Measurements from ENCODE around the gene PPP1CA.
"Not testable (repeated sequence)": the region's sequence is repeated elsewhere in the genome, so short reads cannot be mapped to it uniquely, and the experiment has no call there.

The PPP1CA gene

DNA sequence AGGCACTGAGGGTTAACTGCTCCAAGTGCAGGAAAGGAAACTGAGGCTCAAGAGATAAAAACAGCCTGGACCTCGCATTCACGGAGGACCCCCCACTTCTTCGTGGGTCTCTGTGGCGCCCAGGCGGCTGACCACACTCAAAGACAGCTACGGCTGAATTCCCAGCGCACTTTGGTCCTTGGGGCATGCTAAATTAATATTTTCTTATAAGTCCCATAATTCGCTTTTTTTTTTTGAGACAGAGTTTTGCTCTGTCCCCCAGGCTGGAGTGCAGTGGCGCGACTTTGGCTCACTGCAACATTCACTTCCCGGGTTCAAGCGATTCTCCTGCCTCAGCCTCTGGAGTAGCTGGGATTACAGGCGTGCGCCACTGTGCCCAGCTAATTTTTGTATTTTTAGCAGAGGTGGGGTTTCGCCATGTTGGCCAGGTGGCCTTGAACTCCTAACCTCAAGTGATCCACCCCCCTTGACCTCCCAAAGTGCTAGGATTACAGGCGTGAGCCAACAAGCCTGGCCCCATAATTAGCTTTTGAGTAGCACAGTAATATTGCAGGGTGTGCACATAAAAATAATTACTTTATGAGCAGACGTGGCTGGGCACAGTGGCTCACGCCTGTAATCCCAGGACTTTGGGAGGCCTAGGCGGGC is 658 bp upstream of the PPP1CA start:
- DNase-seq (ENCODE audit: low read depth): not testable (repeated sequence)

- DNase-seq (ENCODE audit: low read depth): no peak
Measured at GRCh38 chr11:67400942-67401494, 640 bp downstream of the PPP1CA start.

- no peak for DNase-seq (ENCODE audit: low read depth)
Measured at GRCh38 chr11:67400251-67400941, 1.3 kb downstream of the PPP1CA start.

GRCh38 chr11:67398661-67399563 is 2.7 kb downstream of the PPP1CA start:
- DNase-seq (ENCODE audit: low read depth): no peak

DNA sequence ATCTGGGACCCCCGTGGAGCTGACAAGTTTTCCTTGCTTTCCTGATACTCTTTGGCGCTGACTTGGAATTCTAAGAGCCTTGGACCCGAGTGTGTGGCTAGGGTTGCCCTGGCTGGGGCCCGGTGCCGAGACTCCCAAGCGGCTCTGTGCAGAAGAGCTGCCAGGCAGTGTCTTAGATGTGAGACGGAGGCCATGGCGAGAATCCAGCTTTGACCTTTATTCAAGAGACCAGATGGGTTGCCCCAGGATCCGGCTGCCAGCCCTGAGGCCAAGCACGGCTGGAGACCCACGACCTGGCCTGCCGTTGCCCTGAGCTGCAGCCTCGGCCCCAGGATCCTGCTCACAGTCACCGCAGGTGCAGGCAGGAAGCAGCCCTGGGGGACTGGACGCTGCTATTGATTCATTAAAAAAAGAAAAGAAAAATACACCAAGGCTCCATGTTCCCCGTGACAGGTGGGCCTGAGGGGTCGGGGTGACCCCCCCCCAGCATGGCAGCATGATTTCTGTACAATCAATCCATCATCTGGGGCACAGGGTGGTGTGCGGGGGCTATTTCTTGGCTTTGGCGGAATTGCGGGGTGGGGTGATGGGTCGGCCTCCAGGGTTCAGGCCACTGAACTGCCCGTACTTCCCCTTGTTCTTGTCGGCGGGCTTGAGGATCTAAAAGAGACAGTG is 3.5 kb downstream of the PPP1CA start:
- no peak for DNase-seq (ENCODE audit: low read depth)

DNA sequence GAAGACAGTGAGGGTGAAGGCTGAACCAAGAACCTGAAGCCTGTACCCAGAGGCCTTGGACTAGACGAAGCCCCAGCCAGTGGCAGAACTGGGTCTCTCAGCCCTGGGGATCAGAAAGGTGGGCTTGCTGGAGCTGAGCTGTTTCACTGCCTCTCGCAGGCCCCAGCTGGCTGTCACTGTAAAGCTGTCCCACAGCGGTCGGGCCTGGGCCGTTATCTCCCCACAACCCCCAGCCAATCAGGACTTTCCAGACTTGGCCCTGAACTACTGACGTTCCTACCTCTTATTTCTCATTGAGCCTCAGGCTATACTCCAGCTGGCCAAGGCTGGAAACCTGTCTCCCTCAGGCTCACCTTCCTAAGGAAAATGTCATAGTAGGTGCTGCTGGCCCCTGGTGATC is 4.1 kb downstream of the PPP1CA start:
- no peak for DNase-seq (ENCODE audit: low read depth)

DNA sequence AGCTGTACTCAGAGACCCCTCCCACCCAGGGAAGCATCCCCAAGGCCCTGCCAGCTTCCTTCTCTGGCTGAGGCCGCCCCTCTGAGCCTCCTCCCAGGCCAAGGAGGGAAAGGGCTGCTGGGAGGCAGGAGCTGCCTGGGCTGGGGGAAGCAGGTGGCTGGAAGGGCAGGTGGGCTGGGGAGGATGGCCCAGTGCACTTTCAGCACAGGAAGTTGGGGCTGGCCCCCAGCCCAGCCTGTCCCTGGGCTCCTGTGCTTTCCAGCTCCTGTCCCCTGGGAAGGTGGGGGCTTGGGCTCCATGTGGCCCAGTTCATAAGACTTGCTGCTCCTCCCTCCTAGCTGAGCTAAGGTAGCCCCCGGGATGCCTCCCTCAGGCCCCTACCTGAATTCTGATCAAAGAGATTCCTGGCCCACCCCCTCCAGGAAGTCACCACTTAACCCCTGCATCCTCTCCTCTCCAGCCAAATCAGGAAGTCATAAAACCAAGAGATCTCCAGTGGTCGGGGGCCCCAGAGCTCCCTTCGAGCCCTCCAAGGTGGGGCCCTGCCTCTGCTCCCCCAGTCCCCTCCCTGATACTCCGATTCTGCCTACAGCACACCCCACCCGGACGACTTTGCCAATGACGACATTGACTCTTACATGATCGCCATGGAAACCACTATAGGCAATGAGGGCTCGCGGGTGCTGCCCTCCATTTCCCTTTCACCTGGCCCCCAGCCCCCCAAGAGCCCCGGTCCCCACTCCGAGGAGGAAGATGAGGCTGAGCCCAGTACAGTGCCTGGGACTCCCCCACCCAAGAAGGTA is 4.9 kb downstream of the PPP1CA start:
- no peak for DNase-seq (ENCODE audit: low read depth)

GRCh38 chr11:67396259-67396581 is 5.4 kb downstream of the PPP1CA start:
- no peak for DNase-seq (ENCODE audit: low read depth)

DNA sequence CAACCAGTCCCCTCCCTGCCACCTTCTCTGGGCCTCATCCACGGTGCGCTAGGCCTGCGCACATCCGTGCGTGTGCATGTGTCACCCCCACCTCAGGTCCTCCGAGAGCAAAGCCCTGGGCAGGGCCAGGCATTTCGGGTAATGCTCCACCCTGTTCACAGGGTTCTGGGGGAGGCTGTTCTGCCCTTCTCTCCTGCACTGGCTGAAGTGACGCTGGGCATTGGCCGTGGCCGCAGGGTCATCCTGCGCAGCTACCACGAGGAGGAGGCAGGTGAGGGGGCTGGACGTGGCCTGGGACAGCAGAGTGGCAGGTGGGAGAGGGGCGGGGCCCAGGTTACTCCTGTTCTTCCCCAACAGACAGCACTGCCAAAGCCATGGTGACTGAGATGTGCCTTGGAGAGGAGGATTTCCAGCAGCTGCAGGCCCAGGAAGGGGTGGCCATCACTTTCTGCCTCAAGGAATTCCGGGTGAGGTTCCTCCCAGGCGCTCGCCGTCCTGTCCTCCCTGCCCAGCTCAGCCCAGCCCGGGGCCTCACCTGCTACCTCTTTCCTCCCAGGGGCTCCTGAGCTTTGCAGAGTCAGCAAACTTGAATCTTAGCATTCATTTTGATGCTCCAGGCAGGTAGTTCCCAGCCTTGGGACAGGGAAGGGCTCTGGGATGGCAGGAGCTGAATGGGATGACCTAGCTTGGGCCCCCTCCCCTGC is 6.0 kb downstream of the PPP1CA start:
- DNase-seq (ENCODE audit: low read depth): no peak

DNA sequence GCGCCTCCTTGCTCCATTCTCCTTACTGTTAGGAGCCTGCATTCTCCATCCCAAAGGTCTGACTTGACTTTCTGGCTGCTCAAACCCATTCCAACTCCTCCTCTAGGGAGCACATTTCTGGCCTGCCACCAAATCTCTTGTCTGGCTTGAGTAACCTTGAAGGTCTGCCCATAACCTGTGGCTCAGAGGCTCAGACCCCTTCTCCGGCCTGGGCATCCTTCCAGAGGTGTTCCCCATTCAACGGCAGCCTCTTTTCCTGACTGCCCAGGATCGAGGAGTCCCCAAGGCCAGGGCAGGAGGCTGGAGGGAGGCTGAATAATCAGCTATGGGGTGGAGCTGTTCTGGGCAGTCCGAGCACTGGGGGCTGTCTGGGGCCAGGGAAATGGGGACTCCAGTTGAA is 7.7 kb downstream of the PPP1CA start:
- DNase-seq (ENCODE audit: low read depth): no peak

GRCh38 chr11:67393437-67393836 is 8.2 kb downstream of the PPP1CA start:
- DNase-seq (ENCODE audit: low read depth): no peak

- no peak for DNase-seq (ENCODE audit: low read depth)
Measured at GRCh38 chr11:67392183-67392715, 9.4 kb downstream of the PPP1CA start.

- peak; percentile 87 for DNase-seq (ENCODE audit: low read depth)
Measured at GRCh38 chr11:67391304-67392182, 10.1 kb downstream of the PPP1CA start, which contains the start of gene RAD9A. Gene RAD9A, plus strand, starts transcription at chr11:67391986. Its CDS starts 59 bp downstream, at chr11:67392045.

GRCh38 chr11:67390947-67391303 is 10.7 kb downstream of the PPP1CA start:
- DNase-seq (ENCODE audit: low read depth): no peak

- no peak for DNase-seq (ENCODE audit: low read depth)
Measured at GRCh38 chr11:67389477-67389876, 12.2 kb downstream of the PPP1CA start.

DNA sequence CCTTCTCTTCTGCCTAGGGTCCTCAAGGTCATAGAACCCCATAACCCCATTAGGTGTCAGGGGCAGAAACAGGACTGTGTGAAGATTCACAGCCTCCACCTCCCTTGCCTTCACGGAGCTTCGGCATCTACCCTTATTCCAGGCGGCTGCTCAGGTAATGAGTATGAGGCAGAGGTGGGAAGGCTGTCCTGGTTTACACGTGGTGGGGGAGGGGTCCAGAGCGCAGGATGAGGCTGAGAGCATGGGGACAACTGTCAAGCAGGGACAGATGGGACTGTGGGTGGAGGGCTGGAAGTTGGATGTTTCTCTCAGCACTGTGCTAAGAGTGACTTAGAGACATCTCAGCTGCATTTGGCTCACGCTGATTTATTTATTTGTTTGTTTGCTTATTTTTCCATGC is 14.1 kb downstream of the PPP1CA start:
- DNase-seq (ENCODE audit: low read depth): no peak

GRCh38 chr11:67387069-67387468 is 14.6 kb downstream of the PPP1CA start:
- DNase-seq (ENCODE audit: low read depth): no peak

DNA sequence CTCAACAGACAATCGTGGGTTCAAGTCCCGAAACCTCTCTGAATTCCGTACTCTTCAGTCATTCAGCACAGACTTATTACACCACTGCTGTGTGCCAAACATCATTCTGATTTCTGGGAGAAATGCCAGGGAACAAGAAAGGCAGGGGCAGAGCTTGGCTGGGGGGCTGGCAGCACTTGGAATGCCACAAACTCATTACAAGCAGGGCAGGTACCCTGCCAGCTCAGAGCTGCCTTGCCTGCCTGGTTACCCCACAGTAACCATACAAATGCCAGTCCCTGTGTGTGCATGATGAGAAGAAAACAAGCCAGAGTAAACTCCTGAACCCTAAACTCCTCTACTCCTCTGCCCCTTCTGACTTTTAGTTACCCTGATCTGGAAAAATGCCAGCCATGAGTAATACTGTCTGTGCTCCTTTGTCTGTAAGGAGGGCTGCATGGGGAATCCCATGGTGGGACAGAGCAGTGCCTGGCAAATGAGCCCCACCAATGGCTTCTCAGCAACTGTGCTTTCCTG is 16.7 kb downstream of the PPP1CA start:
- DNase-seq (ENCODE audit: low read depth): no peak

All from stimulated activated CD8-positive, alpha-beta memory T cell treated with anti-CD3 and anti-CD28 coated beads, Interleukin-7, amount 100 ng/mL, for 24 hours (primary cell).